NT2/D1 (cell line): ENCODE results near the gene STRADB.
"Not testable (repeated sequence)": the region's sequence is repeated elsewhere in the genome, so short reads cannot be mapped to it uniquely, and the experiment has no call there.

Experiments used
- DNase-seq: peaks from one replicate; pipeline ENCODE4 v3.0.0-alpha.2; 2011; ENCODE audit warnings: low read depth, low spot score
- H3K27me3 ChIP-seq: 2 replicates; pipeline ENCODE4 v1.6.0; 2011; ENCODE audit warnings: mild to moderate bottlenecking; ENCODE audit not compliant: insufficient read length, insufficient read depth
- H3K36me3 ChIP-seq: 2 replicates; pipeline ENCODE4 v1.6.1; 2011; ENCODE audit warnings: mild to moderate bottlenecking, low read length, mixed read lengths; ENCODE audit not compliant: insufficient read depth, insufficient read length
- H3K4me1 ChIP-seq: 2 replicates; pipeline ENCODE4 v1.5.1; 2011; ENCODE audit not compliant: insufficient read depth, insufficient read length
- H3K4me3 ChIP-seq: 2 replicates; pipeline ENCODE4 v1.5.1; 2011; ENCODE audit warnings: low read depth; ENCODE audit not compliant: insufficient read length
- H3K9ac ChIP-seq: 2 replicates; pipeline ENCODE4 v1.6.0; 2011; ENCODE audit warnings: low read depth; ENCODE audit not compliant: insufficient read length
- H3K9me3 ChIP-seq: 2 replicates; pipeline ENCODE4 v1.5.1; 2011; ENCODE audit warnings: mild to moderate bottlenecking, low read length; ENCODE audit not compliant: insufficient read depth
- SUZ12 ChIP-seq: IDR thresholded peaks from 2 replicates; pipeline ENCODE4 v1.6.1; 2011; ENCODE audit not compliant: insufficient read length, insufficient read depth; ENCODE audit errors: extremely low read depth
- YY1 ChIP-seq: IDR thresholded peaks from 2 replicates; pipeline ENCODE4 v1.6.1; 2011; ENCODE audit not compliant: insufficient read length, insufficient read depth
- ZNF274 ChIP-seq: IDR thresholded peaks from 2 replicates; pipeline ENCODE4 v1.6.1; 2011; ENCODE audit warnings: mild to moderate bottlenecking, low read depth, low read length

The STRADB gene

GRCh38 chr2:201419986-201420385 lies 31.6 kb upstream of the STRADB start:
- TF ChIP-seq YY1: no peak
- TF ChIP-seq ZNF274: no peak
- TF ChIP-seq SUZ12: no peak
- no peaks in the 10 kb centered on the region for H3K27me3 ChIP-seq
- no peak overlapping the region for H3K4me3 ChIP-seq
- no peaks in the 10 kb centered on the region for H3K4me1 ChIP-seq
- peaks cover 13% of the 10 kb centered on the region for H3K36me3 ChIP-seq
- no peak for DNase-seq
- H3K9ac ChIP-seq: no peak overlapping the region
- no peaks in the 10 kb centered on the region for H3K9me3 ChIP-seq

DNA sequence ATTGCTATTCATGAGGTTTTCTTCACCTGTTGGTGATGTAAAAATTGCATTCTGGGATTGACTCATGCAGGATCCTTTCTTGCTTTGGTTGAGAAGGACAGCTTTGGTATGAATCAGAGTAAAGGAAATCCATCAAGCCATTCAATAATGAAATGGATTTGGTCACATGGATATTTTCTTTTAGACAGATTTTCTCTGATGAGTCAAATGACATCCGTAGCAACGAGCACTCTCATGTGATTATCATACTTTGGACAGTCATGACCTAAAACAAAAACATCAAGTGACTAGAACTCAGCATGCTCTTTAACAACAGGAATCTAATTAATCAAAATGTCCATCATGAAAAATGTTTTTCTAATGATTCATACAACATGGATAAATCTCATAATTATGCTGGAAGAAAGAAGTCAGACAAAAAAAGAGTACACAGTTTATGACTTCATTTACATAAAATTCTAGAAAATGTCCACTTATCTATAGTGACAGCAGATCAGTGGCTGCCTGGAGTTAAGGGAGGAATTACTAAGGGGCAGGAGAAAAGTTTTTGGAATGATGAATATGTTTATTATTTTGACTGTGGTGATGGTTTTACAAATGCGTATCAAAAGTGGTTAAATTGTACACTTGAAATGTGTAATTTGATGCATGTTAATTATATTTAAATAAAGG lies 31.0 kb upstream of the STRADB start:
- no peak for DNase-seq
- TF ChIP-seq ZNF274 (no peak), YY1 (no peak), SUZ12 (no peak)
- Histone ChIP-seq H3K36me3 (peaks cover 13% of the 10 kb centered on the region), H3K4me3 (no peak overlapping the region), H3K9ac (no peak overlapping the region), H3K27me3 (no peaks in the 10 kb centered on the region), H3K4me1 (no peaks in the 10 kb centered on the region), H3K9me3 (no peaks in the 10 kb centered on the region)

DNA sequence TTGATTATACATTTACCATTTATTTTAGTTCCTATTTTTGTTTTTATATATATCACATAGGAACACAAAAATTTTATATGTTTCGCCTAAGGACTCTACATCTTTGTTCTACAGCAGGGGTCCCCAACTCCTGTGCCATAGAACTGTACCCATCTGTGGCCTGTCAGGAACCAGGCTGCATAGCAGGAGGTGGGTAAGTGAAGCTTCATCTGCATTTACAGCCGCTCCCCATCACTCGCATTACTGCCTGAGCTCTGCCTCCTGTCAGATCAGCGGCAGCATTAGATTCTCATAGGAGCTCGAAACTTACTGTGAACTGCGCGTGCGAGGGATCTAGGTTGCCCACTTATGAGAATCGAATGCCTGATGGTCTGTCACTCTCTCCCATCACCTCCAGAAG lies 25.6 kb upstream of the STRADB start:
- peaks cover 8% of the 10 kb centered on the region; the same call in 1 of the 2 replicates for H3K9me3 ChIP-seq
- no peaks in the 10 kb centered on the region for H3K27me3 ChIP-seq
- no peak for DNase-seq
- no peaks in the 10 kb centered on the region for H3K36me3 ChIP-seq
- no peaks in the 10 kb centered on the region for H3K4me1 ChIP-seq
- H3K4me3 ChIP-seq: no peak overlapping the region
- no peak for TF ChIP-seq ZNF274
- no peak for TF ChIP-seq YY1
- no peak for TF ChIP-seq SUZ12
- no peak overlapping the region for H3K9ac ChIP-seq

DNA sequence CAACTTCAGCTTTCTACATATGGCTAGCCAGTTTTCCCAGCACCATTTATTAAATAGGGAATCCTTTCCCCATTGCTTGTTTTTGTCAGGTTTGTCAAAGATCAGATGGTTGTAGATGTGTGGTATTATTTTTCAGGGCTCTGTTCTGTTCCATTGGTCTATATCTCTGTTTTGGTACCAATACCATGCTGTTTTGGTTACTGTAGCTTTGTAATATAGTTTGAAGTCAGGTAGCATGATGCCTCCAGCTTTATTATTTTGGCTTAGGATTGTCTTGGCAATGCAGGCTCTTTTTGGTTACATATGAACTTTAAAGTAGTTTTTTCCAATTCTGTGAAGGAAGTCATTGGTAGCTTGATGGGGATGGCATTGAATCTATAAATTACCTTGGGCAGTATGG lies 23.2 kb upstream of the STRADB start:
- H3K9me3 ChIP-seq: peaks cover 19% of the 10 kb centered on the region
- DNase-seq, H3K4me1 ChIP-seq, H3K36me3 ChIP-seq, H3K27me3 ChIP-seq, H3K9ac ChIP-seq, H3K4me3 ChIP-seq: not testable (repeated sequence)

DNA sequence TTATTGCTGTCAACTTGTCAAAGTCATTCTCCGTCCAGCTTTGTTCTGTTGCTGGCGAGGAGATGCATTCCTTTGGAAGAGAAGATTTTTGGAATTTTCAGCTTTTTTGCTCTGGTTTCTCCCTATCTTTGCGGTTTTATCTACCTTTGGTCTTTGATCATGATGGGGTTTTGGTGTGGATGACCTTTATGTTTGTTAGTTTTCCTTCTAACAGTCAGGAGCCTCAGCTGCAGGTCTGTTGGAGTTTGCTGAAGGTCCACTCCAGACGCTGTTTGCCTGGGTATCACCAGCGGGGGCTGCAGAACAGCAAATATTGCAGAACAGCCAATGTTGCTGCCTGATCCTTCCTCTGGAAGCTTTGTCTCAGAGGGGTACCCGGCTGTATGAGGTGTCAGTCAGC lies 21.7 kb upstream of the STRADB start:
- H3K4me1 ChIP-seq, H3K9ac ChIP-seq, H3K27me3 ChIP-seq, H3K4me3 ChIP-seq, DNase-seq, H3K36me3 ChIP-seq: not testable (repeated sequence)
- peaks cover 19% of the 10 kb centered on the region for H3K9me3 ChIP-seq

- not testable (repeated sequence) for H3K9ac ChIP-seq, H3K27me3 ChIP-seq, H3K4me1 ChIP-seq, DNase-seq, H3K36me3 ChIP-seq, H3K4me3 ChIP-seq
- peaks cover 19% of the 10 kb centered on the region for H3K9me3 ChIP-seq
Observed at GRCh38 chr2:201430322-201430721, 21.2 kb upstream of the STRADB start.

- no peak for DNase-seq
- H3K4me3 ChIP-seq: no peak overlapping the region
- TF ChIP-seq YY1 (no peak), ZNF274 (no peak), SUZ12 (no peak)
- peaks cover 19% of the 10 kb centered on the region for H3K9me3 ChIP-seq
- H3K9ac ChIP-seq: no peak overlapping the region
- H3K4me1 ChIP-seq: no peaks in the 10 kb centered on the region
- H3K36me3 ChIP-seq: peaks cover 4% of the 10 kb centered on the region
- H3K27me3 ChIP-seq: no peaks in the 10 kb centered on the region
Observed at GRCh38 chr2:201430839-201431238, 20.7 kb upstream of the STRADB start.

DNA sequence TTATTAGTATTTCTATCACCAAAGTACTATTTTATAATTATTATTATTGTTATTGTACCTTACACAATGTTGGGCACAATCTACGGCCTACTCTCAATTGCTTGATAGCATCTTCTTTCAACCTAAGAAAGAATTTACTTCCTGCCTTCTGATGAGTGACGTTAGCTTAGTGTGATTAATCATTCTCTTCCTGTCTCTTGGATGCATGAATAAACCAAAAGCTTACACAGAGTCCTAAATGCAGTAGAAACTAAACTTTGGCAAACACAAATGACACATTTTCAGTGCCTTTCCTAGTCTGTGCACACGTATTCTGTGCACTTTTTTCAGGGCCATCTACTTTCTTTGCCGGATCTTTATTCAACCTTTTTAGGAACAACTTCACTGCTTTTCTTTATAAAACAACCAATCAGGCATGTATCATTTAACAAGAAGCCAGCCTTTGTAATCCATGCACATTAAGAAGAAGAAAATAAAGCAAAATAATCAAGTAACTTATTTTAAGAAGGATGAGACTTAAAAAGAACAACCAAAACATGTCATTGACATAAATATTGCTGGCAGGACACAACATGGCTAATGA lies 19.4 kb upstream of the STRADB start:
- no peak overlapping the region for H3K4me3 ChIP-seq
- DNase-seq: no peak
- no peaks in the 10 kb centered on the region for H3K27me3 ChIP-seq

More for the DNA sequence above, 19.4 kb upstream of the STRADB start:
- TF ChIP-seq ZNF274 (no peak), YY1 (no peak), SUZ12 (no peak)
- Histone ChIP-seq H3K9me3 (peaks cover 19% of the 10 kb centered on the region), H3K4me1 (no peaks in the 10 kb centered on the region), H3K36me3 (peaks cover 4% of the 10 kb centered on the region), H3K9ac (no peak overlapping the region)
